22Rv1 (cell line): ENCODE results near the gene CWC22.

Experiments used
- H3K27ac ChIP-seq: fragments of 450-650 bp; 2 replicates; pipeline ENCODE4 v1.5.1; 2017
- ZFX ChIP-seq: fragments of 450-650 bp; IDR thresholded peaks from 2 replicates; pipeline ENCODE4 v1.6.1; 2017; ENCODE audit warnings: antibody characterized with exemption, borderline replicate concordance
- TF ChIP-seq, protein P1 (sequence below): fragments of 450-650 bp; IDR thresholded peaks from 2 replicates; pipeline ENCODE4 v1.5.1; 2017; ENCODE audit warnings: mild to moderate bottlenecking

The CWC22 gene

DNA sequence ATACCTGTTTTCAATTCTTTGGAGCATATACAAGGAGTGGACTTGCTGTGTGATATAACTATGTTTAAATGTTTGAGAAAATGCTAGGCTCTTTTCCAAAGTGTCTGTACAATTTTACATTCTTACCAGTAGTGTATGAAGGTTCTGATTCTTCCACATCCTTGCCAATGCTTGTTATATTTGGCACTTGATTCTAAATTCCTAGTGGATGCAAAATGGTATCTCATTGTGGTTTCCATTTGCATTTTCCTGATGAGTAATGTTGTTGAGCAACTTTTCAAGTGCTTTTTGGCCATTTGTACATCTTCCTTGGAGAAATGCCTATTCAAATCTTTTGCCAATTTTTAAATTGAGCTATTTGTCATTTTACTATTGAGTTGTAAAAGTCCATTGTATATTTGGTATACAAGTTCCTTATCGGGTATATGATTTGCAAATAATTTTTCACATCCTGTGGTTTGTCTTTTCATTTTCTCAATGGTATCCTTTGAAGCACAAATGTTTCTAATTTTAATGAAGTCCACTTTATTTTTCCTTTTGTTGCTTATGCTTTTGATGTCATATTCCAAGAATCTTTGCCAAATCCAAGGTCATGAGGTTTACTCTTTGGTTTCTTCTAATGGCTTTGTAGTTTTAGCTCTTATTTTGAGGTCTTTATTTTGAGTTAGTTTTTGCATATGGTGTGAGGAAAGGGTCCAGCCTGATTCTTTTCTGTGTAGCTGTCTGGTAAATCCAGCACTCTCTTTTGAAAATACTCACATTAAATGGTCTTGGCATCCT lies 33.2 kb upstream of the CWC22 start:
- TF ChIP-seq, protein P1, sequence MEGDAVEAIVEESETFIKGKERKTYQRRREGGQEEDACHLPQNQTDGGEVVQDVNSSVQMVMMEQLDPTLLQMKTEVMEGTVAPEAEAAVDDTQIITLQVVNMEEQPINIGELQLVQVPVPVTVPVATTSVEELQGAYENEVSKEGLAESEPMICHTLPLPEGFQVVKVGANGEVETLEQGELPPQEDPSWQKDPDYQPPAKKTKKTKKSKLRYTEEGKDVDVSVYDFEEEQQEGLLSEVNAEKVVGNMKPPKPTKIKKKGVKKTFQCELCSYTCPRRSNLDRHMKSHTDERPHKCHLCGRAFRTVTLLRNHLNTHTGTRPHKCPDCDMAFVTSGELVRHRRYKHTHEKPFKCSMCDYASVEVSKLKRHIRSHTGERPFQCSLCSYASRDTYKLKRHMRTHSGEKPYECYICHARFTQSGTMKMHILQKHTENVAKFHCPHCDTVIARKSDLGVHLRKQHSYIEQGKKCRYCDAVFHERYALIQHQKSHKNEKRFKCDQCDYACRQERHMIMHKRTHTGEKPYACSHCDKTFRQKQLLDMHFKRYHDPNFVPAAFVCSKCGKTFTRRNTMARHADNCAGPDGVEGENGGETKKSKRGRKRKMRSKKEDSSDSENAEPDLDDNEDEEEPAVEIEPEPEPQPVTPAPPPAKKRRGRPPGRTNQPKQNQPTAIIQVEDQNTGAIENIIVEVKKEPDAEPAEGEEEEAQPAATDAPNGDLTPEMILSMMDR, result no peak
- TF ChIP-seq ZFX, result no peak
- H3K27ac ChIP-seq, result no peak overlapping the region

DNA sequence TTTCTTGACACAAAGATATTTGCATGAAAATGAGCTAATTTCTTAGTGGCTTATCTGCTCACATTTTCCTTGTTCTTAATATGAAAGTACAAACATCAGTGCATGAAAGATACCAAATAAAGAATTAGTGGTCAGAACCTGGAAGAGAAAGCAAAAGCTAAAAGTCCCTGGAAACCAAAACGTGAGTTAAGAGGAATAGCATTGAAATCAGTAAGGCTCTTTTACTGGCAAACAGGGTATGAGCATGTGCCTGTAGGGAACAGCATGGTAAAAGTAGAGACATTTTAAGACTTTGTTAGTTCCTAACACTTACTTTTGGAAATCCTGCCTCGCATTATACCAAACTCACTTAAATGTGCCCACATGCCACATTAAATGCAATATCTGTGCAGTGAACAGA lies 31.9 kb upstream of the CWC22 start:
- TF ChIP-seq, protein P1, result no peak
- TF ChIP-seq ZFX, result no peak
- H3K27ac ChIP-seq, result no peak overlapping the region

DNA sequence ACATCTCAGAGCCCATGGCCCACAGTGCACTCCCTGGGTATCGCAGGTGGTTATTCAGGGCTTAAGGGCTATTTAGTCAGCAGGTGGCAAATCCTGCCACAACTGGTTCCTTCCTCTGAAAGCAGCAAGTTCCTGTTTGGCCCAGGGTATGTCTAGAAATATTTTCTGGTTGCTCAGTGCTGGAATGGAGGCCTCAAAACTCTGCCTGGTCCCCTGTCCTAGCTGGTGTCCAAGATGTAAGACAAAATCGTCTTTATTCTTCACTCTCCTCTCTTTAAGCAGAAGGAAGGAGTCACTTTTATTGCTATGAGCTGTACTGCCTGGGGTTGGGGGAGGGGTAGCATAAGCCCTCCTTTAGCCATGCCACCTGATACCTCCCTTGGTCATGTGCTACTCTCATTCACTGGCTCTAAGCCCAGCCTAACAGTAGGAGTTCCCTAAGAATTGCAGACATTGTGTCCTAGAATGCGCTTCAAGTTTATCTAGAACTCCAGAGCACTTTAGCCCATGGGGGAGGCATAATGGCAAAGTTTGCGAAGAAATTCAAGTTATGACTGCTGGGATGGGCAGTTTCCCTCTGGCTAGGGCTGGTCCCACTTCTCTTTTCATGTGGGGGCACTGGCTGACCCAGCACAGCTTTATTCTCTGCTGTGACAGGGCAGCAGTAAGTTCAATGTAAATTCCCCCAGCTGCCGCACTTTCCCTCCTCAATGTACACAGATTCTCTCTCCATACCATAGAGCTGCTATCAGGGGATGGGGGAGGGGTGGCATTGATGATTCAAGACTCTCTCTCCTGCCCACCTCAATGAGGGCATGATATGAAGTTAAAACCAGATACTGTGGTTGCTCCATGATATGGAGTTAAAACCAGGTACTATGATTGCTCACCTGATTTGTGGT lies 27.1 kb upstream of the CWC22 start:
- TF ChIP-seq, protein P1, result no peak
- no peak for TF ChIP-seq ZFX
- H3K27ac ChIP-seq, result no peak overlapping the region

DNA sequence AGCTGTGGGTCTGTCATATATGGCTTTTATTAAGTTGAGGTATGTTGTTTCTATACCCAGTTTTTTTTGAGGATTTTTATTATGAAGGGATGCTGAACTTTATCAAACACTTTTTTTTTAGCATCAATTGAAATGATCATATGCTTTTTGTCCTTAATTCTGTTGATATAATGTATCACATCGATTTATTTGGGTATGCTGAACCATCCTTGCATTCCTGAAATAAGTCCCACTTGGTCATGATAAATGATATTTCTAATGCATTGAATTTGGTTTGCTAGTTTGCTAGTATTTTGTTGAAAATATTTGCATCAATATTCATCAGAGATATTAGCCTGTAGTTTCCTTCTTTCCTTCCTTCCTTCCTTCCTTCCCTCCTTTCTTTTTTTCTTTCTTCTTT lies 22.5 kb upstream of the CWC22 start:
- TF ChIP-seq, protein P1, result no peak
- H3K27ac ChIP-seq, result no peak overlapping the region

DNA sequence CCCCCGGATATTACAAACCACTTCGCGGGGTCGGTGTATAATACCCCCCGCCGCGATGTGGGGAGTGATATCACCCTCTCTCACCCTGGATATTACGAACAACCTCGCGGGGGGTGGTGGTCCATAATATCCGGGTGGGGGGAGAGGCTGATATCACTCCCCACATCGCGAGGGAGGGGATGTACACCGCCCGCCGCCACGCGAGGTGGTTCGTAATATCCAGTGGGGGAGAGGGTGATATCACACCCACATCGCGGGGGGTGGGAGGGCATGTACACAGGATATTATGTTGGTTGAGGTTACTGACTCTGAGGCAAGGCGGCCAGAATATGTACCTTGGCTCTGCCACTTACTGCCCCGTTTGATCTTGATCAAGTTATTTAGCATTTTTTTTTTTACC lies 14.8 kb upstream of the CWC22 start:
- no peak for TF ChIP-seq ZFX
- TF ChIP-seq, protein P1, result no peak
- H3K27ac ChIP-seq, result no peak overlapping the region

DNA sequence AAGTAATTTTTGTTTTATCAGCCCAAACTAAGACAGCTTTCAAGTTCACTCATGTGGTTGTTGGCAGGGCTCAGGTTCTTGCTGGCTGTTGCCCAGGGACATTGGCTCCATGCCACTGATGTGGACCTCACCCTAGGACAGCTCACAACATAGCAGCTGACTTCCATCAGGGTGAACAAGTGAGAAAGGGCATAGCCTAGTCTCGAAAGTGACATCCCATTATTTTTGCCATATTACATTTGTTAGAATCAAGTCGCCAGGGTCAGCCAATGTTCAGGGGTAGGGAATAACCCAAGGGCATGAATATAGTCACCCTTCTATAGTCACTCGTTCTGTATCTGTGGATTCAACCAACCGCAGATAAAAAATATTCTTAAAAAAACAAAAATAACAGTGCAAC lies 10.7 kb upstream of the CWC22 start:
- TF ChIP-seq ZFX, result no peak
- TF ChIP-seq, protein P1, result no peak

DNA sequence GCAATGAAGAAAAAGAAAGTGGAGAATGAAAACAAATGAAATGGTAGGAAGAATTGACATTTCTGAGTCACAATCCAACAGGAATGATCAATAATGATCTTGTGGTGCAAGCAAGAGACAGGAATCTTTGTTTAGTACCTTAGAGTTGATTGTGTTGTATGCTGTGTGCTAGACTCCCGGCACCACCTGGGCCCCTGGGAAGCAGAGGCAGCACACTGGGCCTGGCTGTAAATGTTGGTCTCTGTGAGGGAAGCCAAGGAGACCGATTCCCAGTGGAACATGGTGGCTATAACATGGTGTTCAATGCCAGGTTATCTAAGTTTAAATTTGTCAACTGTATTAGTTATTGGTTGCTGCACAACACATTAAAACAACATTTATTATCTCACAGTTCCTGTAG lies 9.8 kb upstream of the CWC22 start:
- TF ChIP-seq ZFX, result no peak
- TF ChIP-seq, protein P1, result no peak
- no peak overlapping the region for H3K27ac ChIP-seq

More for the DNA sequence above, 10.7 kb upstream of the CWC22 start:
- no peak overlapping the region for H3K27ac ChIP-seq
